ENCODE data around the gene THRA. TPM values are rescaled to one million over a fixed set of nuclear protein-coding genes. Genes with fewer than 3 reads are reported as not detected.

Gene THRA
- total RNA-seq, 1 experiment from 2014 or later, result 14.8 TPM

DNA sequence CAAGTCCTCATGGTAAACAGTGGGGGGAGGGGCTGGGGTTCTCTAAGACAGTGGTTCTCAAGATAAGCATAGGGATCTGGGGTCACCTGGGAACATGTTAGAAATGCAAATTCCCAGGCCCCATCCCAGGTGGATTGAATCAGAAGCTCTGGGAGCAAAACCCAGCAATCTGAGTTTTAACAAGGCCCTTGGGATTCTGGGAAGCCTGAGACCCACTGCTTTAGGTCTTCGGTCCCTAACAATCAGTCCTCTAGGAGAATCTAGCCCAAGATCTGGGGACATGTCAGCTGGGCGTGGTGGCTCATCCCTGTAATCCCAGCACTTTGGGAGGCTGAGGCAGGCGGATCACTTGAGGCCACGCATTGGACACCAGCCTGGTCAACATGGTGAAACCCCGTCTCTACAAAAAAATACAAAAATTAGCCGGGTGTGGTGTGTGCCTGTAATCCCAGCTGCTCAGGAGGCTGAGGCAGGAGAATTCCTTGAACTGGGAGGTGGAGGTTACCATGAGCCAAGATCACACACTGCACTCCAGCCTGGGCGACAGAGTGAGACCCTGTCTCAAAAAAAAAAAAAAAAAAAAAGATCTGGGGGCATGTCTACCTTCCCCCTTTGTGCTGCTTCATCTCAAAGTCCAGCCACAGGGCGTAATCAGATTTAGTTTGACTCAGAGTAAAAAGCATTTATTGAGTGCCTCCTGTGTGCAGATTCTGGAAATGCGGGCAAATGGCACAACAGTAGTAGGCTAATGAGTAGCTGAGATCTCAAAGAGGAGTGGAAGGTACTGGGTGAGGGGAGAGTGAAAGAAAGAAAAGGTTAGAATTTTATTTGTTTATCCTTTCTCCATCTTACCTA lies 46.4 kb downstream of the THRA start:
- no peak for DNase-seq (ENCODE audit: low read depth)

- no peak for DNase-seq (ENCODE audit: low read depth)
Observed at GRCh38 chr17:40110026-40110845, 47.5 kb downstream of the THRA start.

- peak; percentile 94 for DNase-seq (ENCODE audit: low read depth)
Observed at GRCh38 chr17:40111221-40112128, 48.7 kb downstream of the THRA start.

DNA sequence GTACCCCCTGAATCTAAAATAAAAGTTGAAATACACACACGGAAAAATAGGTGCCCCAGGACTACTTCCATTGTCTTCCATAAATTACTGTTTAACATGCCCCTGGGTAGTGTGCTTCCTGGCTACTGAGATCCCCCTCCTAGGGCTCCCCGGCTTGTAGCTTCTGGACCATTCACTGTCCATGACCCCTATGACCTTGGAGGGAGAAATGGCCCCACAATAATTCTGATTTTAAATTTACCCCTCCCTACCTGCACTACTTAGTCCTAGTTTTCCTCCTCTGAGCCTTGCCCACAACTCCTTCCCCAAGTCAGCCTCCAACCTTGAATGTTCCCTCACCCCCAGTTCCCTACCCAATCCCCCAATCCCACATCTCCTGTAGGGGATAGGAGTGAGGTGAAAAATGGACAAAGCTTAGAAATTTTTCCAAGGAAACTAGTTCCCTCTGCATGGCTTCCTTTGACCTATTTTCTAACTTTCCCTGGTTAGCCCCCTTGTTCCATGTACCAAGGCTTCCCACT lies 49.5 kb downstream of the THRA start:
- no peak for DNase-seq (ENCODE audit: low read depth)

DNA sequence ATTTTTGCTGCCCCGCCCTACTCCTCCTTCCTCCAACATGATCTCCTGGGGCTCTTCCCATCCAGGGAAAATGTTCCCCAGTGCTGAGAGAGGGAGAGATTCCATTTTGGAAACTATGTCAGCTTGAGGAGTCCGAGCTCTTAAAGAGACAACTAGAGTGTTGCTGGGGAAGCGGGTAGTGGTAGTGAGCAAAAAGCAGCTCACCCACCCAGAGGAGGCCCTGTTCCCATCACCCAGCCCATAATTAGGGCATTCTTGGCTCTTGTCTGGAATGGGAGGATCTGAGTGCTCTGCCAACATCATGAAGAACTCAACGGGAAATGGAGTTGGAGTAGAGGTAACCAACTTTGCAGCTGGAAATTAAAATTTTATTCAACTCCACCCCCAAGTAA lies 49.9 kb downstream of the THRA start:
- DNase-seq (ENCODE audit: low read depth), result no peak

GRCh38 chr17:40113110-40113906 lies 50.5 kb downstream of the THRA start:
- peak; percentile 93 for DNase-seq (ENCODE audit: low read depth)

DNA sequence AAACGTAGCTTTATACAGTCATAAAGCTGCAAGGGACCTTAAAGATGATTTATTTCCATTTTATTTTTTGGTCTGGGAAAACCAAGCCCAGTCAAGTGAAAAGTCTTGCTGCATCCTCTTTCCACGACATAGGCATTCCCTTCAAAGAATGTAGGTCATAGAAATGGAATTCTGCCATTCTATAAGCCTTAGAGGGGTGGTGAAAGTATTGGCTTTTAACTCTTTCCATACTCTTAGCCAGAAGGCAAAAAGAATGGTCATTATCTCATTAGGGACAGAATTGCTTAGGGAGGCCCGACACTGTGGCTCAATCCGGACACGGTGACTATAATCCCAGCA lies 51.1 kb downstream of the THRA start:
- no peak for DNase-seq (ENCODE audit: low read depth)

GRCh38 chr17:40115101-40115436 lies 52.3 kb downstream of the THRA start:
- DNase-seq (ENCODE audit: low read depth), result no peak

DNA sequence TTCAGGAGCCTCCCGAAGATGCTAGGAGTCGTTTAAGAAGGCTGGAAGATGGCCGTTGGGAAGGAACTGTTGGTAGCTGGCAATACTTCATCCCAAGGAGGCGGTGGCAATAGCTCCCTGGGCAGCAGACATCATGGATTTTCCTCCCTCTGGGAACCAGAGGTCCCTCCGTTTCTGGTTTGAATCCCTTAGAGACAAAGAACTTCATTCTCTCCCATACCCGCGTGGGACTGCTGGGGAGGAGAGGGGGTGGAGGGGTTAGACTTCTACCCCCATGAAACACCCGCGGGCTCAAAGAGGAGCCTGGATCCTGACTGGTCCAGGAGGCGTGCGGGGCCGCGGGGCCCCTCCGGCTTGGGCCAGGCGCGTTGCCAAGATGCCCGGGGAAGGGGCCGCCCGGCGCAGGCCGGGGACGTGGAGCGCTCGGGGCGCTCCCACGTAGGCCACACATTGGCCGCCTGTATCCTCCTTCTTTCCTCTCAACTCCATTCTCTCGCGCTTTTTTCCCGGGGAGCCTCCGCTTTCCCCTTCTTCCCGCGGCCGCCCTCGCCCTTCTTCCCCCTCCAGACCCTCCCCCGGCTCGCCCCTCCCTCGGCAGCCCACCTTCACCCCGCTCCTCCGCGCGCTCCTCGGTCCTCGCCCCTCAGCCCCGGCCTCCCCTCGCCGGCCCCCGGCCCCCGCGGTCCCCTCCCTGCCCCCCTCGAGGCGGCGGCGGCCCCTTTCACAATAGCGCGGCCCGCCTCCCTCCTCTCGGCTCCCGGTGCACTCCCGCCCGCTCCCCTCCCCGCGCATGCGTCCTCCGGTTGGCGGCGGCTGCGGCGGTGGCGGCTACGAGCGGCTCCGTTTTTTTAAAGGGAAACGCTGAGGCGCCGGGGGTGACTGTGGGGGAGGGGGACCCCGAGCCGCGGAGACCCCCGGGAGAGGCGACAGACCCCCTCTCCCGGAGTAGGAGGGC lies 58.7 kb downstream of the THRA start, which contains the start of gene MSL1:
TSS of gene MSL1 (plus strand) at position 791 of the 955 bp plus-strand sequence. CDS start 642 bp downstream, outside the sequence.
- peak; percentile 61 for DNase-seq (ENCODE audit: low read depth)

GRCh38 chr17:40122136-40122998 lies 59.6 kb downstream of the THRA start:
- no peak for DNase-seq (ENCODE audit: low read depth)

DNA sequence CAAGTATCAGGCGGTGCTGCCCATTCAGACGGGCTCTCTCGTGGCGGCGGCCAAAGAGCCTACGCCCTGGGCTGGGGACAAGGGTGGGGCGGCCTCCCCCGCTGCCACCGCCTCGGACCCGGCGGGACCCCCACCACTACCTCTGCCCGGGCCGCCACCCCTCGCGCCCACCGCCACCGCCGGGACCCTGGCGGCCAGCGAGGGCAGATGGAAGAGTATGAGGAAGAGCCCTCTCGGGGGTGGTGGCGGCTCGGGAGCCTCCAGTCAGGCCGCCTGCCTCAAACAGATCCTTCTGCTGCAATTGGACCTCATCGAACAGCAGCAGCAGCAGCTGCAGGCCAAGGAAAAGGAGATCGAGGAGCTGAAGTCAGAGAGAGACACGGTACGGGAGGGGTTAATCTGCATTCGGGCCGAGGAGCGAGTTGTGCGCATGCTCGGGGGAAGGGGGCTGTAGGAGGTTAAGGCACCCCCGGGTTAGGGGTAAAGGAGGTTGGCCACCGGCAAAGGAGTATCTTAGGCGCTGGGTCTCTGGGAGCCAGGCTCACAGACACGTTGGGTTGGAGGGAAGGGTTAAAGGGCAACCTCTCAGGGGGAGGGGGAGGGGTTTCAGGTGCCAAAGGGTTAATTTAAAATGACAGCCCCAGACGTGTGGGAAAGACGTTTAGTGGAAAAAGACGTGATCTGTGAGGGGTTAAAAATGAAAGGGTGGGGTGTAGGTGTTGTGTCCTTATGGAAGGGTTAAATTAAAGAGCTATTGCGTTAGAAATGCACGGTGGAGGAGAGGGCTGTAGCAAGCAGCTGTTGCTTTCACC lies 60.4 kb downstream of the THRA start:
- DNase-seq (ENCODE audit: low read depth), result no peak

DNA sequence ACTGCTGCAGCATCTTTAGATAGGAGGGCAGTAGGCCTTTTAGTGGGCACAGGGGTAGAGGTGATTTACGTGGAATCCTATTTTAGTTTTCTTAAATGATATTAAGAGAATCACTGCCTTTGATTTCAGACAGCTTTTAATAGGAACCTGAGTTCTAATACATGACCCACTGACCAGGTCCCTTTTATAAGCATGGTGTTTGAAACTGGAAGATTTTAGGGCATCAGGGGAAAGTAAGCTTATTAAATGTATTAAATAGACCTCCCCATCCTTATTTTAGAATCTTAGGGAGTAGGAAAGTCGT lies 61.0 kb downstream of the THRA start:
- DNase-seq (ENCODE audit: low read depth), result no peak

DNA sequence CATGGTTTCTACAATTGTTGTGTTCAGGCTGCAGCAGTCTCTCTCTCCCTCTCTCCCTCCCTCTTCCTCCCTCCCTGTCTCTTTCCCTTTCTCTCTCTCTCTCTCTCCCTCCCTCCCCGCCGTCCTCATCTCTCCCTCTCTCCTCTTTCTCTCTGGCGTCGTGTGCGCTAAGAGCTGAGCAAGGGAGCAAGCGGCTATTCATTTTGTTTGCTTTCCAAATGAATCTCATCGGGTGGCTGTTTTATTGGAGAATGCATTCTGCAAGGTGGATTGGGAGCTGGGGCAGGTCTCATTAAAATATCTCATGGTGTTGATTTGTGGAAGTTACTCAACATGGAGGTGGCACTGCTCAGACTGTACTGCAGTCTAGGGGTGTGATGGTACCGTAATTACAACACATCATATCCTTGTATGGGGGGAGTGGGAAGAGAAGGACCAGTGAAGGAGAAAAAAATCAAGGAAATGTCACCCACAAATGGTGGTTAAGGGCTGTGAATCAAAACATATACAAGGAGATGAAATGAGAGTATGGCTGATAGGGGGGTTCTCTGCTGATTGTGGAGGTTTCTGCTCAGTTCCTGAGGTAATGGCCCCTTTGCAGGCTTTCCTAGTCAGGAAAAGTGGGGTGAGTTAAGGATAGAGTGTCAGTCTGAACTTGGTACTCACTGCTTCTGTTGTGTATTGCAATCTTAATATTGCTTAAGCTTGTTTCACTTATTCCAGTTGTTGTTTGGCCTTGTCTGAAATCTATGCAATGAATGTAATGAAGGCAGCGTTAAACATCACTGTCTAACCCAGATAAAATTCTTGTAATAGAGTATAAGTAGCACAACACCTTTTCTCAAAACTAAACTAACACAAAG lies 61.7 kb downstream of the THRA start:
- DNase-seq (ENCODE audit: low read depth), result no peak

- no peak for DNase-seq (ENCODE audit: low read depth)
Observed at GRCh38 chr17:40129498-40129897, 66.7 kb downstream of the THRA start.

DNA sequence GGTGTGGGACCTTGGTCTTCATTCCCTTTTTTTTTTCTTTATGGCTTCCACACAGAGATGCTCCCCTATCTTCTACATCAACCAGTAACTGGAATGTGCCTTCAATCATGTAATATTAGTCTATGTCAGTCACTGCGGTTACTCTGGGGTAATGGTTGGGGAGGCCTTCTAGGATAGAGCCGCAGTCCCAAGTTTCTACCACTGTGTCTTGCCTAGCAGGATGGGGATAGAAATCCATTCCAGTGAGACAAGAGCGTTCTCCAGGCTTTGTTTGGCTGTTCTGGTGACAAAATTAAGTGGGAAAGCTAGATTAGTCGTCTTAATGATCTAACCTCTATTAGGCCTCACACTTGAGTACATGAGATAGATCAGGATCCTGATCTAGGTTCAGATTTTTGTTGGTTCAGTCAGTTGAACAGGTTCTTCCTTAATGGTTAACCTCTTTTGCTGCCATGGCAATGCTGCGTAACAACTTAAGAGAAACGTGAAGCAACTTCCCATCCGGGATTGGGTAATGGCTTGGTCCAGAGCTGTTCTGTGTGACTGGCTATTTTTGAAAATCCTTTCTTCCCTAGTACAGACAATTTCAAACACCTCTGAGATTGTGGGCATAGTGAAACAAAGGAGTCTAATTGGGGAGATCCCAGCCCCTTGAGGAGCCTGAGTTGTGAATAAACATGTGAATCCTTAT lies 67.7 kb downstream of the THRA start:
- no peak for DNase-seq (ENCODE audit: low read depth)

DNA sequence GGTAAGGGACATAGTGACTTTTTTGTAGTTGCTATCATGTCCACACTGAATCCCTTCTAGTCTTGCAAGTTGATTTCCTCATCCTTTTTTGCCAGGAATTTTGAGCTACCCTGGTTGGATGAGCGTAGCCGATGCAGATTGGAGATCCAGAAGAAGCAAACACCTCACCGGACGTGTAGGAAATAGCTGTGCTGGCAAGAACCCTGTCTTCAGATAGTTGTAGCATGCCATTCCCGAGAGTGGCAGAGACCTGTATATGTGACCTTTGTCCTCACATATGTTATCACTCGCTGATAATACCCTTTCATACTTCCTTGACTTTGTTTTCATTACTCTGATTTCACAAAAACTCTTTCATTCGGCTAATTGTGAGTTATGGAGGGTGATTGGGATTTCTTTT lies 71.4 kb downstream of the THRA start:
- no peak for DNase-seq (ENCODE audit: low read depth)

Data from HT1080 (cell line).